Smooth muscle cell (in vitro differentiated cells): Measurements from ENCODE around the gene UROC1. TPM values are rescaled to one million over a fixed set of nuclear protein-coding genes. Genes with fewer than 3 reads are reported as not detected.

Experiments used
- DNase-seq: peaks from one replicate; lab custom pipeline; 2025; ENCODE audit not compliant: unreplicated experiment; lab: John Stamatoyannopoulos, UW
- H2AFZ ChIP-seq: fragments of 200-600 bp; sonication (generic); 2 replicates; pipeline ENCODE4 v1.6.0; 2016; ENCODE audit warnings: antibody characterized with exemption, low read depth, mild to moderate bottlenecking
- H3F3A ChIP-seq: fragments of 200-600 bp; sonication (generic); 2 replicates; pipeline ENCODE4 v1.6.0; 2017; ENCODE audit warnings: antibody characterized with exemption, low read depth
- H3K27ac ChIP-seq: fragments of 200-600 bp; sonication (generic); 2 replicates; pipeline ENCODE4 v1.5.1; 2016; ENCODE audit warnings: low read depth, mild to moderate bottlenecking
- H3K27me3 ChIP-seq: fragments of 200-600 bp; sonication (generic); 2 replicates; pipeline ENCODE4 v1.6.1; 2016; ENCODE audit warnings: low read depth, mild to moderate bottlenecking
- H3K36me3 ChIP-seq: fragments of 200-600 bp; sonication (generic); 2 replicates; pipeline ENCODE4 v1.5.1; 2016; ENCODE audit warnings: low read depth
- H3K4me1 ChIP-seq: fragments of 200-600 bp; sonication (generic); 2 replicates; pipeline ENCODE4 v1.5.1; 2016; ENCODE audit warnings: low read depth
- H3K4me2 ChIP-seq: fragments of 200-600 bp; sonication (generic); 2 replicates; pipeline ENCODE4 v1.6.0; 2016; ENCODE audit warnings: mild to moderate bottlenecking
- H3K4me3 ChIP-seq: fragments of 200-600 bp; sonication (generic); 2 replicates; pipeline ENCODE4 v1.5.1; 2016; ENCODE audit warnings: mild to moderate bottlenecking
- H3K79me2 ChIP-seq: fragments of 200-600 bp; sonication (generic); 2 replicates; pipeline ENCODE4 v1.6.0; 2016; ENCODE audit warnings: low read depth, mild to moderate bottlenecking
- H3K9ac ChIP-seq: fragments of 200-600 bp; sonication (generic); 2 replicates; pipeline ENCODE4 v1.6.0; 2016; ENCODE audit warnings: low read depth
- H3K9me3 ChIP-seq: fragments of 200-600 bp; sonication (generic); replicated peaks from 2 replicates; pipeline ENCODE4 v1.5.1; 2016; ENCODE audit warnings: low read depth
- H4K20me1 ChIP-seq: fragments of 200-600 bp; sonication (generic); 2 replicates; pipeline ENCODE4 v1.6.0; 2016; ENCODE audit warnings: low read depth
- CTCF ChIP-seq: fragments of 200-600 bp; sonication (generic); IDR thresholded peaks from 2 replicates; pipeline ENCODE4 v1.5.1; 2017; ENCODE audit warnings: borderline replicate concordance, mild to moderate bottlenecking, antibody characterized with exemption; ENCODE audit not compliant: insufficient read depth, poor library complexity, severe bottlenecking
- WGBS: methylation state at CpG from one replicate; pipeline ENCODE4 v1.1.7; 2016; ENCODE audit warnings: low lambda C conversion rate; 5-methylcytosine and 5-hydroxymethylcytosine counted together
- polyA plus RNA-seq: library from polyadenylated mRNA; unstranded; fragments of >200 nt; fragmentation: Nextera tagmentation; extraction: Ambion mirVana; gene quantifications from 2 replicates; pipeline ENCODE4 v1.2.1, GENCODE V29; 2016
- total RNA-seq: library from RNA; depleted of rRNA; stranded (reverse); fragments of >200 nt; gene quantifications from 2 replicates; pipeline ENCODE4 v1.2.3, GENCODE V29; 2014

The UROC1 gene
- total and polyA plus RNA-seq, 2 experiments from 2014 or later: not detected

- Histone ChIP-seq H3K9me3 (no peaks in the 10 kb centered on the region), H3K79me2 (no peaks in the 10 kb centered on the region), H3K9ac (no peak overlapping the region), H3K4me2 (no peak overlapping the region), H4K20me1 (no peaks in the 10 kb centered on the region), H3K4me1 (no peaks in the 10 kb centered on the region), H3K4me3 (no peak overlapping the region), H2AFZ (no peak overlapping the region), H3F3A (no peaks in the 10 kb centered on the region), H3K27ac (no peak overlapping the region), H3K36me3 (no peaks in the 10 kb centered on the region), H3K27me3 (no peaks in the 10 kb centered on the region)
- no peak for DNase-seq
- TF ChIP-seq CTCF: no peak
- 86% methylated on average over 22 of the region's 22 CpGs for WGBS
Measured at GRCh38 chr3:126510308-126510910, 7.2 kb downstream of the UROC1 start.

- no peak for DNase-seq
- 89% methylated on average over 18 of the region's 18 CpGs for WGBS
Measured at GRCh38 chr3:126509597-126510307, 7.8 kb downstream of the UROC1 start.

GRCh38 chr3:126508564-126508964 is 9.0 kb downstream of the UROC1 start:
- no peak overlapping the region for H2AFZ ChIP-seq
- H3K27ac ChIP-seq: no peak overlapping the region
- H3K79me2 ChIP-seq: no peaks in the 10 kb centered on the region
- no peaks in the 10 kb centered on the region for H3K9me3 ChIP-seq
- H3K4me2 ChIP-seq: no peak overlapping the region
- TF ChIP-seq CTCF: no peak
- H4K20me1 ChIP-seq: no peaks in the 10 kb centered on the region
- H3K9ac ChIP-seq: no peak overlapping the region
- H3F3A ChIP-seq: no peaks in the 10 kb centered on the region
- H3K4me1 ChIP-seq: no peaks in the 10 kb centered on the region
- H3K27me3 ChIP-seq: peaks cover 9% of the 10 kb centered on the region
- DNase-seq: no peak
- no peak overlapping the region for H3K4me3 ChIP-seq
- 94% methylated on average over 4 of the region's 4 CpGs for WGBS
- no peaks in the 10 kb centered on the region for H3K36me3 ChIP-seq

More at GRCh38 chr3:126509597-126510307, 7.8 kb downstream of the UROC1 start:
- Histone ChIP-seq H3K4me3 (no peak overlapping the region), H3K27me3 (peaks cover 5% of the 10 kb centered on the region), H3K4me2 (no peak overlapping the region), H3K4me1 (no peaks in the 10 kb centered on the region), H3K79me2 (no peaks in the 10 kb centered on the region), H2AFZ (no peak overlapping the region), H3K27ac (no peak overlapping the region), H4K20me1 (no peaks in the 10 kb centered on the region), H3K36me3 (no peaks in the 10 kb centered on the region), H3K9me3 (no peaks in the 10 kb centered on the region), H3F3A (no peaks in the 10 kb centered on the region), H3K9ac (no peak overlapping the region)
- TF ChIP-seq CTCF: no peak
